GM15510 (cell line): Measurements from ENCODE around the gene MDH2.

ENCODE experiments used
- POLR2A ChIP-seq: IDR thresholded peaks from 3 replicates; pipeline ENCODE4 v1.6.1; 2011; ENCODE audit warnings: borderline replicate concordance; ENCODE audit not compliant: insufficient read length; ENCODE audit errors: extremely low read depth

The MDH2 gene

GRCh38 chr7:76091506-76091905 is 43.6 kb downstream of the MDH2 start:
- TF ChIP-seq POLR2A = no peak

DNA sequence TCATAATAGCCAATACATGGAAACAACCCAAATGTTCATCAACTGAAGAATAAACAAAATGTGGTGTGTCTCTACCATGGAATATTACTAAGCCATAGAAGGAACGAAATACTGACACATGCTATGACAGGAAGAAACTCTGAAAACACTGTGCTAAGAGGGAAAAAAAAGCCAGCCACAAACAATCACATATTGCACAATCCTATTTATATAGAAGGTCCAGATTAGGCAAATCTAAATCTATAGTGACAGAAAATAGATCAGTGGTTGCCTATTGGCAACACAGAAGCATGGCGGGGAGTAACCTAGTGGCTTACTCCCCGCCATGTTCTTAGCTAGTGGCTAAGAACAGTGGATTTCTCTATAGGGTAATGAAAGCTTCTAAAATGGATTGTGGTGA is 48.0 kb downstream of the MDH2 start:
- TF ChIP-seq POLR2A = no peak

- no peak for TF ChIP-seq POLR2A
These were observed 59.0 kb downstream of the MDH2 start for GRCh38 chr7:76106893-76107292.

DNA sequence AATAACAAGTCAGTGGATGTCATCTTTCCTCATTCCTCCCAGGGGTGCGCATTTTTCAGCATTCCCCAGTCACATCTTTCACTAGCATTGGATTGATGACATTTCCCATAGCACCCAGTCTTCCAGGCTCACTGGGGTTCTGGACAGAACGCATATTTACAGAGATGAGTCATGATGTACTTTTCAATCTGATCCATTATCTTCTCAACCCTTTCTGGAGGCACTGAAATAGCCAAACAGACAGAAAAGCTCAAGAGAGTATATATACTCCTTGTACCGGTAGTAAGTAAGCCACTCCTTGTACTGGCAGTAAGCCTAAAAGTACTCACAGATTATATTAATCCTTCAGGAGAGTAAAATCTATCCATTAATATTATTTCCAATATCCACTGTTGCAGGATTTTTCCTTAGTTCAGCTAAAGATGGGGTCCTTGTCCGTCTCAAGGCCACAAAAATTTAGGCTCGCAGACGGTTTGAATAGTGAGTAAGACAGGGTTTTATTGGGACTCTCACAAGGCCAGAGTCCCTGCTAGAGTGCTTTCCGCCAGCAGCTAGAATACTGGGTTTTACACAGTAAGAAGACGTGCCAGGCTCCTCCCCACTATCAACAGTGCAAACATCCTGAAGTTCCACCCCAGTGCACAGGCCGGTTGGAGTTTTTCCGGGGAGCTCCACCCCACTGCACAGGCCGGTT is 60.8 kb downstream of the MDH2 start:
- no peak for TF ChIP-seq POLR2A
